HEK293T (cell line): ENCODE results near the gene LRR1.
A peak's percentile ranks its signal among the peaks of the same experiment; 100 is the strongest.

Experiments used
- BHLHE40 ChIP-seq: fragments of 450-650 bp; IDR thresholded peaks from 2 replicates; pipeline ENCODE4 v1.6.1; 2016; ENCODE audit warnings: mild to moderate bottlenecking, moderate library complexity, borderline replicate concordance
- ELF4 ChIP-seq: fragments of 450-650 bp; IDR thresholded peaks from 2 replicates; pipeline ENCODE4 v1.6.1; 2017; ENCODE audit warnings: antibody characterized with exemption
- LEF1 ChIP-seq: fragments of 450-650 bp; IDR thresholded peaks from 2 replicates; pipeline ENCODE4 v1.6.1; 2017; ENCODE audit warnings: mild to moderate bottlenecking, borderline replicate concordance
- NFRKB ChIP-seq: fragments of 450-650 bp; IDR thresholded peaks from 2 replicates; pipeline ENCODE4 v1.6.1; 2016; ENCODE audit warnings: mild to moderate bottlenecking, moderate library complexity
- SP1 ChIP-seq: fragments of 450-650 bp; IDR thresholded peaks from 2 replicates; pipeline ENCODE4 v1.6.1; 2017
- SUZ12 ChIP-seq: fragments of 450-650 bp; IDR thresholded peaks from 2 replicates; pipeline ENCODE4 v1.6.1; 2016; ENCODE audit warnings: mild to moderate bottlenecking
- TARDBP ChIP-seq: fragments of 450-650 bp; IDR thresholded peaks from 2 replicates; pipeline ENCODE4 v1.6.1; 2016

DNA sequence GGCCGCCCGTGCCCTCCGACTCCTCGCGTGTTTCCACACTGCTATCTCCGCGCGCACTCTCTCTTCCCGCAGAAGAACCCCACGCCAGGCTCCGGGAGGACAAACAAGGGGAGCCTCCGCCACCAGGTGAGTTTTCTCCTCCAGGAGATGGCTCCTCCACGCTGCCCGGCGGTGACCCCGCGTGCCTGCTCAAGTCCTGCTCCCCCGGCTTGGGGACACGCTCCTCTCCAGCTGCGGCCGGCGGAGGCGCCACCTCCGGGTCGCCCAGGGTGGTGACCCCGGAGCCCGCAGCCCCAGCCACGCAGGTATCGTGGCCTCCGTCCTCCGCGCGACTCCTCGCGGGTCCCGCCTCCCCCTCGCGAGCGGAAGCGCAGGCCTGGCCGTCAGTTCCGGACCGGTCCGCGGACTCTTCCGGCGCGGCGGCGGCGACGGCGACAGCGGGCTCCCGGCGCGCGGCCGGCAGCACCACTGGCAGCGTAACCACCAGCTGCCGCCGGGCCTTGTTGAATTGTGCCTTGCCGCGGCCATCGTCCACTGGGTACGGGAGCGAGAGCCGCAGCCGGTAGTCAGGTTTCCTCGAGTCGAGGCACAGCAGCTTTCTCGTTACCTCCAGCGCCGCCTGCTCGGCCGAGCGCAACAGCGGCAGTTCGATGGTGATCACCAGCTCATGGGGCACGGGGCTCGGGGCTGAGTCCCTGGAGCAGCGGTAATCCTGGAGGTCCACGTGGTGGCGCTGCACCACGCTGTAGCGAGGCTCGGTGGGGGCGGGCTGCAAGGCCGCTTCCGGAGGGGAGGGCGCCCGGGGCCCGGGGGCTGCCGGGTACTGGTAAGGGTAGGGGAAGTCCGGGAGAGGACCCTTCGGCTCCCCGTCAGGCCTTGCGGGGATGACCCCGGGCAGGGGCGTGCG is 35.2 kb downstream of the LRR1 start:
- no peak for TF ChIP-seq SUZ12
- no peak for TF ChIP-seq SP1
- TF ChIP-seq BHLHE40, result no peak
- no peak for TF ChIP-seq LEF1
- no peak for TF ChIP-seq NFRKB
- TF ChIP-seq TARDBP, result no peak
- peak; percentile 39; the same call in 1 of the 2 replicates for TF ChIP-seq ELF4
